Measurements from ENCODE around the gene RPL41. TPM values are rescaled to one million over a fixed set of nuclear protein-coding genes. Genes with fewer than 3 reads are reported as not detected.
A peak's percentile ranks its signal among the peaks of the same experiment; 100 is the strongest.

The RPL41 gene
- total RNA-seq, 1 experiment from 2014 or later = 4,637 TPM

GRCh38 chr12:56126732-56127239, 10.4 kb downstream of the RPL41 start:
- Histone ChIP-seq H3K56ac (ENCODE audit: insufficient read length, low read depth, low read length) (no peak overlapping the region), H4K91ac (ENCODE audit: insufficient read length, low read depth, low read length) (no peak overlapping the region), H3K4me1 (ENCODE audit: insufficient read depth, low read length) (no peaks in the 10 kb centered on the region), H2BK12ac (ENCODE audit: insufficient read length, low read depth, low read length) (no peak overlapping the region), H2AFZ (ENCODE audit: low read length) (no peak overlapping the region), H3K27ac (ENCODE audit: insufficient read length, low read depth, low read length) (peak overlapping the region; percentile 16), H4K20me1 (ENCODE audit: control insufficient read depth, insufficient read depth, insufficient read length) (no peaks in the 10 kb centered on the region), H3K23ac (ENCODE audit: insufficient read length, low read depth, low read length) (no peak overlapping the region), H3K79me2 (ENCODE audit: insufficient read depth, low read length) (no peaks in the 10 kb centered on the region), H4K8ac (replicated peaks; ENCODE audit: insufficient read length, low read depth, low read length) (no peak overlapping the region), H4K5ac (ENCODE audit: insufficient read length, low read depth, low read length) (no peak overlapping the region), H2BK5ac (ENCODE audit: insufficient read length, low read length) (no peak overlapping the region), H2AK5ac (ENCODE audit: insufficient read length, low read length) (no peak overlapping the region), H2BK120ac (ENCODE audit: low read depth, low read length, poor library complexity, severe bottlenecking) (no peak overlapping the region), H3K14ac (ENCODE audit: insufficient read depth, low read length) (no peak overlapping the region), H3K4me2 (ENCODE audit: insufficient read depth, insufficient read length, low read length) (peak overlapping the region; percentile 65), H2BK15ac (ENCODE audit: low read depth, low read length) (no peak overlapping the region), H3K23me2 (ENCODE audit: insufficient read length, low read depth, low read length, poor library complexity, severe bottlenecking) (peaks cover 17% of the 10 kb centered on the region), H3K9ac (ENCODE audit: extremely low read depth, insufficient read length, low read length) (peak overlapping the region; percentile 31), H3K18ac (ENCODE audit: insufficient read length, low read depth, low read length) (no peak overlapping the region), H3K4ac (ENCODE audit: low read depth, low read length) (no peak overlapping the region), H3K27me3 (ENCODE audit: insufficient read depth, low read length) (no peaks in the 10 kb centered on the region), H3K9me3 (ENCODE audit: control insufficient read depth, low read depth, low read length) (no peaks in the 10 kb centered on the region), H3T11ph (ENCODE audit: low read length) (no peak overlapping the region), H2BK20ac (ENCODE audit: low read depth, low read length, poor library complexity, severe bottlenecking) (no peak overlapping the region), H3K79me1 (ENCODE audit: insufficient read depth, low read depth, low read length, poor library complexity, severe bottlenecking) (no peaks in the 10 kb centered on the region)
- DNase-seq = no peak
- WGBS (ENCODE audit: extremely low coverage, insufficient read length, low lambda C conversion rate) = no CpG with 5 or more reads among the region's 3 CpGs
- no peak for TF ChIP-seq CTCF (conservative IDR thresholded peaks at IDR 0.05)
- Mint-ChIP-seq H3K27me3 (ENCODE audit: low read depth) (no peaks in the 10 kb centered on the region), H3K4me3 (peak overlapping the region; percentile 88 to 98; a peak in 4 of 5 replicates), H3K9me3 (no peaks in the 10 kb centered on the region; a peak in 1 of 5 replicates), H3K27ac (peak overlapping the region in 2 of 3 experiments; percentile 96 to 99; a peak in 4 of 7 replicates), H3K4me1 (peaks cover 26 to 27% of the 10 kb centered on the region in 2 experiments), H3K36me3 (ENCODE audit: insufficient read depth in 1 of 3, low read depth in 3 of 3) (peaks cover 17 to 29% (median 21%) of the 10 kb centered on the region in 3 experiments)
